Ovary (tissue), 9 donors: ENCODE data around the gene GPR26. TPM values are rescaled to one million over a fixed set of nuclear protein-coding genes. Genes with fewer than 3 reads are reported as not detected.

Source experiments
- polyA plus RNA-seq, 2 donors: library from polyadenylated mRNA; stranded (reverse); fragments of 200-250 nt in 1 of 2; fragments of 350-450 nt in 1 of 2; fragmentation: Illumina TruSeq in 1 of 2; extraction: RNeasy Lipid Tissue Mini Kit (QIAGEN cat#74804) in 1 of 2; gene quantifications; one replicate each; pipeline ENCODE4 v1.2.3, GENCODE V29; 2013 to 2014
- total RNA-seq, 7 donors: library from RNA; depleted of rRNA in 2 of 7; stranded (reverse); fragments of >200 nt in 2 of 7; fragmentation: NEBNext Ultra II Directional in 3 of 7; extraction: Animal tissue kit (Norgen Biotek cat#: 25700) in 3 of 7; gene quantifications; one replicate each; pipeline versions ENCODE4 v1.1.0 to v1.2.4, GENCODE V29; 2016 to 2023
- donor health status: DM: no; HTN: no; CAD: no; lungs with moderate emphysema.
- donor health status: DM: no; HTN: no; CAD: no.
- donor health status: Bipolar disorder and iron deficiency.
- donor health status: DM: yes; HTN: yes; CAD: no.
- donor health status: DM: no; HTN: no; CAD: no.
- donor health status: DM: yes; HTN: yes; CAD: no.

GPR26 gene
- total and polyA plus RNA-seq, 9 donors = not detected

Other genes with a start within 250 kb of the GPR26 start
- 10 to 100 TPM in 4 of 7 donors, 1 to 10 TPM in 3; 5.5 to 22.1 (median 11.6) TPM for gene CPXM2, start 225.5 kb downstream of the GPR26 start, total RNA-seq
- gene CPXM2, start 225.5 kb downstream of the GPR26 start, polyA plus RNA-seq = 10 to 100 TPM; 13.3 to 66.0 TPM